NCI-H446 (cell line): ENCODE results near the gene TMEM44.

Experiments used
- DNase-seq, 2 experiments: peaks; one replicate each; lab custom pipeline; 2025; lab: John Stamatoyannopoulos, UW

The TMEM44 gene

DNA sequence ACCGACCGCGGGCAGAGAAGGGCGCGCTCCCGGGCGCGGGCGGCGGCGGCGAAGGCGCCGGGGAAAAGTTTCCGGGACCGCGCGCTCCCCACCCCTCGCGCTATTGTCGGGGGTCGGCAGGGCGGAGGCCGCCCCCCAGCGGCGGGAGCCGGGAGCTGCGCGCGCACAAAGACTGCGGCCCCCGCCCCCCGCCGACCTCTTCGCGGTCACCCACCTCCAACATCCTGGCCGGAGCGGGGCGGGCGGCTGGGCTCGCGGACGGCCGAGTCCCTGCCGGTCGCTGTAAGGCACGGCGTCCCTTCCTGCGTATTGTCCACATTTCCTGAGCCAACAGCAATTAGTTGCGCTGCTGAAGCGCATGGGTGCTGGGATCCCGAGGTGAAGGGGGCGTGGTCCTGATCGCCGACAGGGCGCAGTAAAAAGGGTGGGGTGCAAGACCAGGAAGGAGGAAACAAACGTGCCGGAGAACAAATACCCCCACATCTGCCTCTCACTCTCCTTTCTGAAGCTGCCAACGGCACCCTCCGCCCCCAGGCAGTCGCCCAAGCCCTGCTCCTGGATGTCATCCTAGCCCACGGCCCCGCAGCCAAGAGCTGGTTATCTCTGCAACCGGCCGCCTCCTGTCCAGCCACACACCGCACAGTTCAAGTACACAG is at the start of gene TMEM44:
Gene TMEM44, minus strand, starts transcription at position 71 of the 656 bp plus-strand sequence. CDS start 204 bp downstream, outside the sequence.
- DNase-seq, result peak in 1 of 2 experiments; percentile 76

DNA sequence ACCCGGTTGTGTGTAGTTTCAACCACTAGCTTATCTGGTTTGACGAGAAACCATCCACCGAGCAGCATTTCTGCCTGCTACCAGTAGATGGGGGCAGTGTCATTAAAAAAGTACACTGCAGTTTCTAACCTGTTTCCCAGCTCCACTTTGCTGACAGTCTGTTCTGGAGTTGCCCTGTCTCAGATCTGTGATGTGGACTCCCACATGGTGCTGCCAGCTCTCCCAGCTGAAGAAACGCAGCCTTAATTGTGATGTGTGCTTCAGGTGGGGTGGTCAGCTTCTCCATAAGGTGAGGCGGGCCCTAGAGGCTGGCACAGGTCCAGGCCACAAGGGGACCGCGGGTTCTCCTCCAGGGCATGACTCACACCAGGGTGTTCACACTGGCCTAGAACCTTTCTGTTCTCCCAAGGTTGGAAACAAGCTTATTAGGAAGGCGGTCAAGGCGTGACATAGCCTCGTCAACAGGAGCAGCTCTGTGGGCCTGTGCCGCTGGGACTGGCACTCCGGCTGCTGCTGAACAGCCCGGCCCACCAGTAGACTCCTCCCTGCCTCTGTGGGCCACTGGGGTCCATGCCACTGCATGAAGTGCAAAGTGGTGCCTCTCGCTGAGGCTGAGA is 49.6 kb upstream of the TMEM44 start:
- DNase-seq, result peak; percentile 56 to 88

GRCh38 chr3:194682189-194682693 is 49.0 kb upstream of the TMEM44 start:
- DNase-seq, result no peak

DNA sequence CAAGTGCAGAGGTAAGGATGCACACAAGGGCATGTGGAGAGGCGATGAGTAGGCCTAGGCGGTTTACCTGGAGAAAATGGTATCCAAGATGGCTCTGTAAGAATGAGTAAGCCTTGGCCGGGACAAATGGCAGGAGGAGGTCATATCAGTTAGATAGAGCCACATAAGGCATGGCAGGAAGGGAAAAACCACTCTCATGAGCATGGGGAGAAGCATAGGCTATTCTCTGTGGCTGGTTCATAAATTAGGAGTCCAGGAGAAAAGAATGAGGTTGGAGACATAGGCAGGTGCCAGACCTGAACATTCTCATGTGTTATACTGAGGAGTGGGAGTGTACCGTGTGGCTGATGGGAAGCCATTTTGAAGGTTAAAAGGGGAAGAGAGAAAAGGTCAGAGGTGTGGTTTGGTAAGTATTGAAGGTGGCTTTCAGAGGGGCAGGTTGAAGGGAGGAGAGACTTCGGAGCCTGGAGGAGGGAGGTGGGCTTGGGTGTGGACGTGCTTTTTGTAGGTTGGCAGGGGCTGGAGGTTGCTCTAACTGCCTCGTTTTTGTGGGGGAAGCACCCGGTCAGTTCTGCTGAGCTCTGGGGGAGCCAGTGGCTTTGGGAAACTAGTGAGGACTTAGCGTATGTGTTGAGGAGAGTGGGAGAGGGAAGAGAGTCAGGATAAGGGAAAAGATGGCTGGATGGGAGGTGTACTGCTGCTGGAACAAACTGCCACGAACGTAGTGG is 47.8 kb upstream of the TMEM44 start:
- no peak for DNase-seq

DNA sequence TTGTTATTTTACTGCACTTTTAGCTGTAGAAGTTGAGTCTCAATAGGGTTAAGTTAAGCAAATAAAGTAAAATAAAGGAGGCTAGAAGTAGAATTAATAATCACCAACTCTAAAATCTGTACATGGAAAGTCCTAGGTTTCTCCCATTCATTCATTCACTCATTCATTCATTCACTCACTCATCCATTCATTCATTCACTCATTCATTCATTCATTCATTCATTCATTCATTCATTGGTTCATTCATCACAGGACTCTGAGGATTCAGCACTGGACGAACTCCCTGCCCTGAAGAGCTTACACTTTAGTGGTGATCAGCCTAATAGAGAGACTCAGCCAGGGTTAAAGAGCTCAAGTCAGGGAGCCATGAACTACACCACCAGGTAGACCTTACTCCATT is 43.3 kb upstream of the TMEM44 start:
- no peak for DNase-seq

DNA sequence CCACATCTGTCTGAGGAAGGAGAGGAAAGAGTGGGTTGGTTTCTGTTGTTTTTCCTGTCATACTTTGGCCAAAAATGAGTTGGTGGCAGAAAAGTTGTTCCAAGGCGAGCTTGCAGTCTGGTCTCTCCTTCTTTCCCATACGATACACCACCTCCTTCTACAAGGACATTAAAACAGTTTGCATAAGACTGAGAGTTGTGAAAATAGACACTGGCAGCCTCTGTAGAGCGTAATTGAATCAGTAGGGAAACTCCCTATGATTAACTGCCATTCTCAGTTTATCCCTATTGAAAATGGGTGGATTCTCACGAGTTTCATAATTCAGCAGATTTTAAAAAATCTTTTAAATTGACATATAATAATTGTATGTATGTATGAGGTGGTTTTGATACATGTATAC is 42.5 kb upstream of the TMEM44 start:
- no peak for DNase-seq

DNA sequence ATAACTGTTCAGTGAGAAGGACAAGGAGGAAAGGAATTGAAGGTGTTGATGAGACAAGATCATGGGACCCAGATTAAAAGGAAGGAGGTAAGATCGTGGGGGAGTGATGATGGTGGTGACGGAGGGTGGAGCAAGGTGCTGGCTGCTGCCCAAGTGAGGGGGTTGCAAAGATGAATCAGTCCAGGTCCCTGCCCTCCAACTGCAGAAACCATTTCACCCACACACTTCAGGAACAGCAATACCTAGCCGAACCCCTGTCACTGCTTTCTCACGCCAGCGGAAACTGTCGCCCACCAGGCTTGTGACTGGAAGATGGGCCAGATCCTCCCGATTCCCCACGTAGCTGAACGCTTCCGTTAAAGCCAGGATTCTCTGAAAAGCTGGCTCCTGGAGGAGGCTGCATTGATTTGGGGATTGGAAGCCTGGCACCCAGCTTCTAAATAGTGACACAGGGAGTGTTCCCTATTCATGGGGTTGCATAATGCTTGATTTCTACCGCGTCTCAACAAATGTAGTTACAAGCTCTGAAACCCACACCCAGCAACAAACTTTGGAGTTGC is 41.9 kb upstream of the TMEM44 start:
- no peak for DNase-seq

DNA sequence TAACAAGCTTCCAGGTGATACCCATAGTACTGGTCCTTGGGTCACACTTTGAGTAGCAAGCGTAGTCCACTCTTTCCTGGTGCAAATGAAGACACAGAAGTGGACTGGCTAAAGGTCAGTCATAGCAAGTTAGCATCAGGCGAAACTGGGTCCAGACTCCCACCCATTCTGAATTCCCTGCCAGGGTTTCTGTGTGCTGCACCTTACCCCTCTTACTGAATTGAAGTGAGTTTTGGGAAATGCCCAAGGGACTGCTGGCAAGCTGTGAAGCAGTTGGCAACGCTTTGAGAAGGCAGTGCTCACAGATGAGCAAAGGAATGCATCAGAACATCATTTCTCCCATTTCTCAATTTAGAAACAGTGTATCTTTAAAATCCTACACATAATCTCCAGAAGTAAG is 40.5 kb upstream of the TMEM44 start:
- no peak for DNase-seq

- no peak for DNase-seq
Observed at GRCh38 chr3:194672876-194673275, 39.7 kb upstream of the TMEM44 start.

- peak; percentile 96 to 98 for DNase-seq
Observed at GRCh38 chr3:194671900-194672808, 38.9 kb upstream of the TMEM44 start, which contains the start of gene LSG1. Gene LSG1, minus strand, starts transcription at chr3:194672191. Its CDS starts 29 bp downstream, at chr3:194672162.

DNA sequence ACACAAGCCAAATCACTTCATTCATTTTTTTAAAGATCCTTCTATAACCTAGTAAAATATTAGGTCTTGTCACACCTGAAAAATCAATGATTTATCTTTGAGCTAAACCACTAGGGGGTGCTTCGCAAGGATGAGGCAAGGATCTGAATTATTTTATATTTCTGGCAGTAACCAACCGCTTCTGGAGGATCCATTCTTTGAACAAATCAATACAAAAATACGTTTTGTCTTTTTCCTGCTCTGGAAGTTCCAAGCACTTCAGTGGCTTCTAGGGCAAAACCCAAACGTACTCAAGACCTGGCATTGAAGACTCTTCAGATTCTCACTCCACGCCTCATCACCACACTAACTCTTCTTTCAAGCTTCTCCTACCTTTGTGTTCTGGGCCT is 38.3 kb upstream of the TMEM44 start:
- DNase-seq, result no peak

DNA sequence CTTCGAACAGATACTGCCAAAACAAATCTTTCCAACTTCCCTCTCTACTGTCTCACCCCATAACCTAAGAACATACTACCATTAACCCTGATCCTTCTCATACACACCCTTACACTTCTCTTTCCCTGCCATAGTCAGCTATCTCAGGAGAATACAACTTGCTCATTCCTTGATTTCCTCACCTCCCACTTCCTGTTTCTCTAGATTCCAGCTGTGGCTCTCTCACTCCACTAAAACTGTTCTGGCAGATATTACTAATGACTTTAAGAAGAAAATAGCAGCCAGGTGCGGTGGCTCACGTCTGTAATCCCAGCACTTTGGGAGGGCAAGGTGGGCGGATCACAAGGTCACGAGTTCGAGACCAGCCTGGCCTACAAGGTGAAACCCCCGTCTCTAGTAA is 34.1 kb upstream of the TMEM44 start:
- DNase-seq, result no peak

- no peak for DNase-seq
Observed at GRCh38 chr3:194664857-194665256, 31.6 kb upstream of the TMEM44 start.

GRCh38 chr3:194661946-194662345 is 28.7 kb upstream of the TMEM44 start:
- DNase-seq, result no peak

DNA sequence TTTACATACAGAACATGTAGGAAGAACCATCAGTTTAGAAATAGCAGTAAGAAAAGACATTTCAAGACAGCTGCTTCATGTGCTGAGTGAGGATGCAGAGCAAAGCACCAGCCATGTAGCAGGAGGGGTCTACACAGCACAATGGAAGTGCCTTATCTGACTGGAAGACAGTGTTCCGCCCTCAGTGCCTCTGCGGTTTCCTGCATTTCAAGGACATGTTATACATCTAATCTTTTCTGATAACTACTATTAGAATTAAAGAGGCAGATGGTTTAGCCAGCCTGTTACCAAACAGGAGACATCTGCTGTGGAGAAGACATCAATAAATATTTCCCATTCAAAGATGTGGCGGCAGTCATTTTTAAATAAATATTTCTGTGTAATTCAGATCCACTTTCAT is 28.2 kb upstream of the TMEM44 start:
- no peak for DNase-seq

GRCh38 chr3:194659778-194660177 is 26.6 kb upstream of the TMEM44 start:
- no peak for DNase-seq

DNA sequence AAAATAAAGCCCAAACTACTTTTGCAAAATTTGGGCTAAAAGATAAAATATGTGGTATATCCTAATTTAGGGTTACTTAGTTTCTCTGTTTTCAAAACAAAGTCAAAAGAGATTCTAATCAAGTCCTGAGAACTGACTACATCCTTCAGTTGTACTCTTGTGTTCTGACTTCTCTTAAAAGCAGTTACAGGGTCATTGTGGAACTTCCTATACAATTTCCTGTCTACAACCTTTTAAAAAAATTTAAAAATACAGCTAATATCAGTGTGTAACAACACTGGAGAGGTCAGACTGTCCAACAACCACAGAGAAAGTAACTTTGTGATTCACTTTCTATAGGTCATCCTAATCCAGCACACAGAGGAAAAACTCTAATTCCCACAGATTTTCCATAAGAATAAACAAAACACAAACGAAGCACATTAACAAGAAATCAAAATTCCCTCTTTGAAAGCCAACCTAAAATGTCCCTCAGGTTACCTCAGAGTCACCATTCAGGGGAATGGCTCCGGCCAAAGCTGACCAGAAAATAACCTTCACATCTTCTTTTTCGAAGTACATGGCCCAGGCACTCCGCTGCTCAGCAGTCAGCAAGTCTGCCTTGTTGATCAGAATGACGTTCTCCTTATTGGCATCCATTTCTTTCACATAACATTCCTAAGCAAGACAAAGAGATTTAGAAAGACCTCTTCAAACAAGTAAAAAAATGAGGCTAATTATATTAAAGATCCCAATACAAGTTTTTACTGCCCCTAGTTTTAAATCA is 25.4 kb upstream of the TMEM44 start:
- DNase-seq, result no peak

DNA sequence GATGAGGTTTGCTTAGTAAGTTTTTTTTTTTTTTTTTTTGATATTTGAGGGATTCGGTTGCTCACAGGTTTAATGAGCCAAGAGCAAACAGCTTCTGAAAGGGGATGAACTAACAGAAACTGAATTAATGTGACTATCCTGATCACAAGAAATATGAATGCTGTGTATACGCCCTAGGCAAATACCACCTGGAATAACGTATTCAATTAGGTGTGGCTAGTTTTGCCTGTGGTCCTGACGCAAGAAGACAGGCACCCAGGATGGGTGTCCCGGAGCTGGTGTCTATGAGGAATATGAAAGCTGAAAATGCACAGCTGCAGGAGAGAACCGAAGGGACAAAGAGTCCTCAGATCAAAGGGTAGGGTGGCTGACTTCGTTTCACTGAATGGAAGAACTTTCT is 24.2 kb upstream of the TMEM44 start:
- DNase-seq, result no peak

- no peak for DNase-seq
Observed at GRCh38 chr3:194654443-194654842, 21.2 kb upstream of the TMEM44 start.

DNA sequence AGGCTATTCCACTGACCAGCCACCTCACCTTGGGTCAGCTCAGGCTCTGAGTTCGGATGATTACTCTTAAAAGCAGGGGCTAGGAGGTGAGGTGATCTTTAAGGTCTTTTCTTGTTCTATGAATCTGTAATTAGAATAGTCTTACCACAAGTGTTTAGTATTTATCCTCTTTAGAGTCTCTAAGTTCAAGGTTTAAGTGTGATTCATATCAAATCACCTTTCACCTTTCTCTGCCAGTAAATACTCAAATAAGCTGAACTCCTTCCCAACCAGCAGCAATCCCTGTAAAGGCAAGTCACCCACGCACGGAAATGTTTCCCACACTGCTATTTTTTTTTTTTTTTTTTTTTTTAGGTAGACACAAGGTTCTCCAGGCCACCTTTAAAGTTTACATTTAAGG is 14.5 kb upstream of the TMEM44 start:
- DNase-seq, result no peak

DNA sequence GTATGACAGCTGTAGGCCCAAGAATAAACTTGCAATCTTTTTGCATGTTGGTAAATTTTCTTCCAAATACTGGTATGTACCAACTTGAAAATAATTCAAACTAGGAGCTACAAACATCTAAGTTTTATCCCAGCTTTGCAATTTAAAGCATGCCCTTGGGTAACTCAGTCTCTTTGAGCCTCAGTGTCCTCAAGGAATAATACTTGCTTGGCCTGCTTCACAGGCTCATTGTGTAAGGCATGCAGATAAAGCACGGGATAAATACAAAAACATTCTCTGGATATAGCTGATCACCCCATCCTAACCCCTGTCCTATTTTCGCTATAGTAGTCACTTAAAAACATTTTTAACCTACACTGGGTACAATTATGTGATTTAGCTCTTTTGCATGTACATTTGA is 9.6 kb upstream of the TMEM44 start:
- no peak for DNase-seq
